Skeletal muscle tissue (tissue), 4 donors: ENCODE data around the gene TAF4. TPM values are rescaled to one million over a fixed set of nuclear protein-coding genes. Genes with fewer than 3 reads are reported as not detected.

ENCODE experiments used
- H3K27ac ChIP-seq: one replicate; pipeline ENCODE4 v1.7.0; 2013; ENCODE audit warnings: mild to moderate bottlenecking, low read depth, low read length, inconsistent platforms
- H3K27me3 ChIP-seq, 3 donors: one replicate each; pipeline ENCODE4 v1.7.0; 2013; ENCODE audit warnings: low read length in 3 of 3; ENCODE audit not compliant: control insufficient read depth in 3 of 3, insufficient read depth in 3 of 3
- H3K36me3 ChIP-seq, 3 donors: one replicate each; pipeline ENCODE4 v1.7.0; 2013; ENCODE audit warnings: low read length in 3 of 3; ENCODE audit not compliant: control insufficient read depth in 3 of 3, insufficient read depth in 3 of 3
- H3K4me1 ChIP-seq, 3 donors: one replicate each; pipeline ENCODE4 v1.7.0; 2013; ENCODE audit warnings: low read length in 3 of 3, mild to moderate bottlenecking in 3 of 3; ENCODE audit not compliant: control insufficient read depth in 3 of 3, insufficient read depth in 3 of 3
- H3K4me3 ChIP-seq, 3 donors: one replicate each; pipeline ENCODE4 v1.7.0; 2013; ENCODE audit warnings: low read length in 3 of 3
- H3K9ac ChIP-seq, 3 donors: one replicate each; pipeline ENCODE4 v1.7.0; 2013; ENCODE audit warnings: low read length in 3 of 3, mild to moderate bottlenecking in 3 of 3, moderate library complexity in 2 of 3, low read depth in 1 of 3
- H3K9me3 ChIP-seq, 3 donors: one replicate each; pipeline ENCODE4 v1.7.0; 2013; ENCODE audit warnings: low read length in 3 of 3; ENCODE audit not compliant: control insufficient read depth in 3 of 3
- total RNA-seq: library from RNA; depleted of rRNA; stranded (reverse); fragments of >200 nt; gene quantifications from one replicate; pipeline ENCODE4 v1.2.3, GENCODE V29; 2014
- donor health status: Osteomylitis.

Gene TAF4
- total RNA-seq, 1 donor from 2014 or later, result 4.2 TPM

GRCh38 chr20:61929971-61930666, 135.6 kb downstream of the TAF4 start:
- Histone ChIP-seq H3K27me3 (no peaks in the 10 kb centered on the region), H3K27ac (no peak overlapping the region), H3K36me3 (no peaks in the 10 kb centered on the region), H3K4me3 (no peak overlapping the region), H3K4me1 (no peaks in the 10 kb centered on the region), H3K9ac (no peak overlapping the region), H3K9me3 (no peaks in the 10 kb centered on the region)

GRCh38 chr20:61929561-61929960, 136.1 kb downstream of the TAF4 start:
- H3K27ac ChIP-seq, result no peak overlapping the region
- H3K9ac ChIP-seq, result no peak overlapping the region
- H3K4me3 ChIP-seq, result no peak overlapping the region
- no peaks in the 10 kb centered on the region for H3K9me3 ChIP-seq
- H3K27me3 ChIP-seq, result no peaks in the 10 kb centered on the region
- no peaks in the 10 kb centered on the region for H3K36me3 ChIP-seq
- no peaks in the 10 kb centered on the region for H3K4me1 ChIP-seq

GRCh38 chr20:61927826-61928541, 137.7 kb downstream of the TAF4 start:
- H3K27ac ChIP-seq, result no peak overlapping the region
- no peaks in the 10 kb centered on the region for H3K36me3 ChIP-seq
- H3K4me1 ChIP-seq, result no peaks in the 10 kb centered on the region
- H3K9ac ChIP-seq, result no peak overlapping the region
- no peak overlapping the region for H3K4me3 ChIP-seq
- no peaks in the 10 kb centered on the region for H3K27me3 ChIP-seq
- H3K9me3 ChIP-seq, result no peaks in the 10 kb centered on the region

GRCh38 chr20:61927193-61927825, 138.4 kb downstream of the TAF4 start:
- Histone ChIP-seq H3K4me3 (no peak overlapping the region), H3K27ac (no peak overlapping the region), H3K36me3 (no peaks in the 10 kb centered on the region), H3K9me3 (no peaks in the 10 kb centered on the region), H3K4me1 (no peaks in the 10 kb centered on the region), H3K9ac (no peak overlapping the region), H3K27me3 (no peaks in the 10 kb centered on the region)

GRCh38 chr20:61926796-61927192, 138.9 kb downstream of the TAF4 start:
- Histone ChIP-seq H3K4me3 (no peak overlapping the region), H3K27ac (no peak overlapping the region), H3K4me1 (no peaks in the 10 kb centered on the region), H3K9ac (no peak overlapping the region), H3K36me3 (no peaks in the 10 kb centered on the region), H3K9me3 (no peaks in the 10 kb centered on the region), H3K27me3 (no peaks in the 10 kb centered on the region)

GRCh38 chr20:61926253-61926613, 139.4 kb downstream of the TAF4 start:
- Histone ChIP-seq H3K9me3 (no peaks in the 10 kb centered on the region), H3K4me3 (no peak overlapping the region), H3K27me3 (no peaks in the 10 kb centered on the region), H3K4me1 (no peaks in the 10 kb centered on the region), H3K9ac (no peak overlapping the region), H3K36me3 (no peaks in the 10 kb centered on the region), H3K27ac (no peak overlapping the region)

- no peaks in the 10 kb centered on the region for H3K9me3 ChIP-seq
- no peaks in the 10 kb centered on the region for H3K4me1 ChIP-seq
- no peak overlapping the region for H3K9ac ChIP-seq
- no peaks in the 10 kb centered on the region for H3K36me3 ChIP-seq
- H3K4me3 ChIP-seq, result no peak overlapping the region
- H3K27ac ChIP-seq, result no peak overlapping the region
- no peaks in the 10 kb centered on the region for H3K27me3 ChIP-seq
Measured at GRCh38 chr20:61925555-61926252, 140.0 kb downstream of the TAF4 start.

- peaks cover 0 to 3% (median 0%) of the 10 kb centered on the region in 3 donors for H3K9me3 ChIP-seq
- no peaks in the 10 kb centered on the region for H3K27me3 ChIP-seq
- no peak overlapping the region for H3K9ac ChIP-seq
- H3K4me1 ChIP-seq, result no peaks in the 10 kb centered on the region
- no peaks in the 10 kb centered on the region for H3K36me3 ChIP-seq
- H3K27ac ChIP-seq, result no peak overlapping the region
- no peak overlapping the region for H3K4me3 ChIP-seq
Measured at GRCh38 chr20:61924858-61925554, 140.7 kb downstream of the TAF4 start.
